CD4-positive, alpha-beta T cell treated with Interleukin-1 beta for 1 hour (primary cell): ENCODE measurements around the gene DHCR7.

ENCODE experiments used
- DNase-seq, 2 donors: peaks; one replicate each; pipeline ENCODE4 v3.0.0-alpha.2; 2020 to 2022

The DHCR7 gene

DNA sequence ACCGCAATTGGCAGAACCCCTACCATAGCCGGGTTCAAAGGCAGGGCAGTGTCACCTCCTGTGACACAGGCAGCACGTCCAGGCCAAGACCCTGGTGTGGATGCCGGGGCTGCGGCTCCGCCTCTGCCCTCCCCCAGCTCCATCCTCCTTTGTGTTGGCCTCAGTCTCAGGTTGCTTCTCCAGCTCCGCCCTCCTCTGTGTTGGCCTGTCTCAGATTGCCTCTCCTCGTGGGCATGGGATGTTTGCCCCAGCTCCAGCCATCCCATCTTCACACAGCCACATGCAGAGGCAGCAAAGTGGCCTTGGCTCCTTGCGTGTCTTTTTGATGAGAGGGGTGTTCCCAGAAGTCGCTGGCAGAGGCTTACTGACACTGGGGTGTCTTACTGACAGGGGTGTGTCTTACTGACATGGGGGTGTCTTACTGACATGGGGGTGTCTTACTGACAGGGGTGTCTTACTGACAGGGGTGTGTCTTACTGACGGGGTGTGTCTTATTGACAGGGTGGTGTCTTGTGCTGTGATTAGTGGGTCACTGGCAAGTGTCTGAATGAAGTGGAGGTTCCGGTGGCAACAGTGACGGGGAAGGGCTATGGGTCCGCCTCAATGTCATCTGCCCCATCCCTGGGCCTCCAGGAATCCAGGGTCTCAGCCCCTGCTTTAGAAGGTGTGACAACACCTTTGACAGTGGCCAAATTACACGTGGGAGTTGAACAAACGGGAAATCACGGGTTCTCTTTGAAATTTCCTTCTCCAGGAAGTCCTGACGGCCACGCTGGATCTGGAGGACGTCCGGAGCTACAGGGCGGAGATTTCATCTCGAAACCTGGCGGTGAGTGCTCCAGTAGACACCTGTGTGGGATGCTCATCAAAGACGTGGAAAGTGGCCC is 29.7 kb upstream of the DHCR7 start:
- no peak for DNase-seq

GRCh38 chr11:71476926-71477640 is 28.9 kb upstream of the DHCR7 start:
- DNase-seq: no peak

DNA sequence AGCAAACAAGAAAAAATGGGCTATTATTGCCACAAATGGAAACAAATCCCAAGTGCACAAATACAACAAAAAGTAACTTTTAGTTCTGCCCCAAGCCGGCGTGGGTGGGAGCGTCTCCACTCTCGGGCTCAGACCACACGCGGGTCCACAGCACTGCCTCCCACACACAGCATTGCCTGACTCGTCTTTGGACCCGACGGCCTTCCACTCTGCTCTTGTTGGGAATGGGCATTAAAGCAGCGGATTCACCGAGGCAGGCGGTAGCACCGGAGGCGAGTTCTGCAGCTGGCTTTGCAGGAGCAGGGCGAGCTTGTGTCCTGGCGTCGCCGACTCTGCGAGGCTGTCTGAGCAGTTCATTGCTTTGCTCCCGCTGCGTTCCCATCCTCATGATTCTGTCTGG is 27.8 kb upstream of the DHCR7 start:
- no peak for DNase-seq

DNA sequence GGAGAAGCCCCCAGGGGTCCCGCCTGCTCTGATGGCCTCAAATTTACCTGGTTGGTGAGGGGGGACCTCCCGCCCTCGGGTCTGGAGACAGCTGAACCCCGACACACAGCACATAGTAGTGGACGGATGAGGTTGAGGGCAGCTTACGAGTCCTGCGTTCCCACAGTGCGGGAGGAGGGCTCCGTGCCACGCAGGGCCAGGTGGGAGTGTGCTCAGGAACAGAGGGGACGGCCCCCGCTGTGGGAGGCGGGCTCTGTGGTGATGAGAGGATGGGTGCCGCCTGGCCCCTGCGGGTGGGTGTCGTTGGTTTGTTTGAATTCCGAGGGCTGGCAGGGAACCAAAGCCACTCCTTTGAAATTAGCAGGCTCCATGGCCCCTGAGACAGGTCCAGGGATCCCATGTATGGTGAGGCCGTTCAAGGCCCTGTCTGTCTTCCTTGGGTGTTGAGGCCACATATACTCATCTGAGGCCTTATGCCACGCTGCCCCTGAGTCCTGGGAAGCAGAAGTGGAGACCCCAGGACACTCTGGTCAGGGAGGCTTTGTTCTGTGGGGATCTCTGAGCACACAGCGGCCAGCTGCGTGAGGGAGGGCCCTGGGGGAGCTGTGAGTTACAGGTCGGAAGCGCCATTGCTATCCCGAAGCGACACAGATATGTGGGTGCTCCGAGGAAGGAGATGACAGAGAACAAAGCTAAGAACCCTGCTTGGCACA is 26.7 kb upstream of the DHCR7 start:
- no peak for DNase-seq

DNA sequence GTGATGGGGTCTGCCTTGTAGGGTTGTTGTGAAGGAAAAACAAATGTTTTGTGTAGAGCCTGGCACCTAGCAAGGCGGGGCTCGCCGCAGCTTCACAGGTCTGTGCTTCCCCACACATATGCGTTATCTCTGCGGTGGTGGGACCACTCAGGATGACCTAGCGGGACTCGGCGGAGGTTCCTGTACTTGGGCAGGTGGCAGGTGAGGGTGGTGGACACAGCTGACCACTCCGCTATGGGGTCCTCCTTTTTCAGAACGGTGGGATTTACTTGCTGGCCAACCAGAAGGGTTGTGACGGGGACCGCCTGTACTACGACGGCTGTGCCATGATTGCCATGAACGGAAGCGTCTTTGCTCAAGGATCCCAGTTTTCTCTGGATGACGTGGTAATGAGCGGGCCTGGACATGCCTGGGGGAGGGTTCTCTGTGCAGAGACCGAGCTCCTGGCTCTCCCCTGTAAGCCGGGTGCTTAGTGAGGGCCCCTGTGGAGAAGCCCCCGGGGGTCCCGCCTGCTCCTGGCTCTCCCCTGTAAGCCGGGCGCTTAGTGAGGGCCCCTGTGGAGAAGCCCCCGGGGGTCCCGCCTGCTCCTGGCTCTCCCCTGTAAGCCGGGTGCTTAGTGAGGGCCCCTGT is 26.1 kb upstream of the DHCR7 start:
- no peak for DNase-seq

GRCh38 chr11:71473793-71474080 is 25.5 kb upstream of the DHCR7 start:
- DNase-seq: no peak

DNA sequence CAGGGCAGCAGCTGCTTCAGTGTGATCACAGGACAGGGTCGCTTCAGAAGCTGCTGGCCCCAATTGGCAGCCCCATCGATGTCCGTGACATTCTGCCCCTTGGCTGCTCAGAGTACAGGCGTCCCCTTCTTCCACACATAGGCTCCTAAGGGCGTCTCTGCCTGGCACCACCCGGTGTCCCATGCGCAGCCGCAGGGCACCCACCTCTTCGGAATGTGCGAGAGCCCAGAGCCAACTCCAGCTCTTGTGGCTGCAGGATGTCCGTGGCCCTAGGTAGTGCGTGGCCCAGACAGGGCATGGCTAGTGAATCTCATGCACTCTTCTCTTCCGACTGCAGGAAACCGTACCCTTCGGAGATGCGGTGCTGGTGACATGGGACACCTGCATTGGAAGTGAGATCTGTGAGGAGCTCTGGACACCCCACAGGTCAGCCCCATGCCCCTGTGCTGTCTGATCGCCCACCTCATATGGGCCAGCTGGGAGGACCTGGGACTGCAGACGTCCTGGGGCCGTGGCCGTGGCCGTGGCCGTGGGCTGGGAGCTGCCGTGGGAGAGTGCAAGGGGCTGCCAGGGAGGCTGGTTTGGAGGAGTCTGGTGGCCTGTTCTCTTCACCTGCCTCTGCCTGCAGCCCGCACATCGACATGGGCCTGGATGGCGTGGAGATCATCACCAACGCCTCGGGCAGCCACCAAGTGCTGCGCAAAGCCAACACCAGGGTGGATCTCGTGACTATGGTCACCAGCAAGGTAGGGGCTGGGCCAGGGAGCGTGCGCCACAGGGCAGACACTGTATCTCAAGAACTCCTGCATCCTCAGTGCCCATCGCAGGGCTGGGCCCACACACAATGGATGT is 25.0 kb upstream of the DHCR7 start:
- no peak for DNase-seq

- DNase-seq: no peak
These were observed 24.2 kb upstream of the DHCR7 start for GRCh38 chr11:71472357-71472885.

GRCh38 chr11:71470946-71471345 is 22.8 kb upstream of the DHCR7 start:
- no peak for DNase-seq

GRCh38 chr11:71467164-71467563 is 19.0 kb upstream of the DHCR7 start:
- DNase-seq: no peak

DNA sequence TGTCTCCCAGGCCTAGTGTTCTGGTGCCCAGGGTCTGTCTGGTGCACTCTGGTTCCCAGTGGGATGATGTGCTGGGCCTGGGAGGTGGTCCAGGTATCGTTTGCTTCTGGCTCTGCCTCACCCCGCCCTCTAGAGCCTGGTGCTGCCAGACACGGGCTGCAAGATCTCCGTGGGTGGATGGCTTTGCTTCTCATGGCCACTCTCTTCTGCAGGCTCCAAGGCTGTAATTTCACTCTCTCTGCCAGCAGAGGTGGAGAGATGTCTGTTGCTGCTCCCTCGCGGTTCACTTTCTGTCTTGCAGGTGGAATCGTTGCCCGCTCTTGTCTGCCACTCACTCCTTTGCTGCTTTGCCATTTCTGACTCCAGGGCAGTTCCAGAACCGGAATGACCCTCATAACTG is 18.2 kb upstream of the DHCR7 start:
- no peak for DNase-seq

DNA sequence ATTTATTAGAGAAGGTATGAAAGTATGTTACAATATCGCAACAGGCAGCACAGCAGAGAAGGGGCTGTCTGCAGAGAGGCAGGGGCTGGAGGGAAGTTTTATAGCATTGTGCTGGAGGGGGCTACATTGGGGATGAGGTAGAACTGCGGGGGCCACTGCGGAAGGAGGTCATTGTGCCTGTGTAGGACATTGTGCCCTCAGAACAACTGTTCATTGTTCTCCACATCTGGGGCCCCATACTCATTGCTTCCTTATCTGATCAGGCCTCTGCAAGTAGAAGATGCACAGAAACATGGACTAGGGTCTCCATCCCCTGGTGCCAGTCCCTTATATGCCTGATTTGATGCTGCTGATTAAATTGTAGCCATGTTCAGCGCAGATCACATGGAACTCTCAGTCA is 16.9 kb upstream of the DHCR7 start:
- no peak for DNase-seq

DNA sequence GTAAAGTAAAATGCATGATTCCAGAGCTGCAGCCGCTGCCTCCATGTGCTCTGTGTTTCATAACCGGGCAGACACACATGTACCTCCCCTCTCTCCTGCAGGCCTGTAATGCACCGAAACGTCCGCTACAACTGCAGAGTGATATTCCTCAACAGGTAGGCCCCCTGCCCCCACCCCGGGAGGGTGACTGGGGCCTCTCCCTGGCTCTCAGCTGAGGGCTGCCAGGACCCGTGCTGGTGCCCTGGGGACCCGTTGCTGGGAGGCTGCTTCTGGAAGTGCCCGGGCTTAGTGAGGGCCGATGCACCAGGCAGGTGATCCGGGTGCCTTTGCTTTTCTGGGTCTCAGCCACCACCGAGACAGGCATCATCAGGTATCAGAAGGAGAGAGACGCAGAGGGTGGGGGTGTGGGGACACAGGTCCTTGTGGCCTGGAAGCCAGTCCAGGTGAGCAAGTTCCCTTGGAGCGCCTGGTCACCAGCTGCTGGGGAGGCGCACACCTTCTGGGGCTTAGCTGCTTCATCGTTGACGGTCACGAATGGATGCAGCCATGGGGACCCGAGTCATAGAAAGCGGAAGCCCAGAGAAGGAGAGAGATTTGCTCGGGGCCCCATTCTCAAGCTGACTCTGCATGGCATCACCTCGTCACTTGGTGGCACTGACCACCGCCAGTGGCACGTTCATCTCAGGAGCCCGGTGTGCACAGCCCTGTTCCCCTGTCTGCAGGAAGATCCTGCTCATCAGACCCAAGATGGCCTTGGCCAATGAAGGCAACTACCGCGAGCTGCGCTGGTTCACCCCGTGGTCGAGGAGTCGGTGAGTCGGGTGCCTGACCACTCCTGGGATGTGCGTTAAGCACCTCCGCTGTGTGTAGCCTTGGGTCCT is 15.4 kb upstream of the DHCR7 start:
- no peak for DNase-seq

DNA sequence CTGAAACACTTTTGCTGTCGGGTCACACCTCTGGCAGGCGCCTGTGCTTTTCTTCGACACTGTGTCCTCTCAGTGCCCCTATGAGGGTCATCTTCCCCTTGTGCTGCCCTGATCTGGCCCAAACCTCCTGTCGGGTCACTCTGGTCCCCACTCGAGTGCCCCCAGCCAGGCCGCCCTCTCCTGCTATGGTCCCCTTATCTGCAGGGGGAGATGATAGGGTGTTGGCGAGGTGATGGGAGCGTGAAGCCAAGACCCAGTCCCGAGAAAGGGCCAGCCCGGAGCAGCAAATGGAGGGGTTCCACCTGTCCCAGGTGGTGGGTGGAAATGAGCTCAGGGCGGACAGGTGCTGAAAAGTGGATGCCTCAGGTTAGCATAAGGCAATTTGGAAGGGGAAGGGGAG is 14.5 kb upstream of the DHCR7 start:
- DNase-seq: no peak

DNA sequence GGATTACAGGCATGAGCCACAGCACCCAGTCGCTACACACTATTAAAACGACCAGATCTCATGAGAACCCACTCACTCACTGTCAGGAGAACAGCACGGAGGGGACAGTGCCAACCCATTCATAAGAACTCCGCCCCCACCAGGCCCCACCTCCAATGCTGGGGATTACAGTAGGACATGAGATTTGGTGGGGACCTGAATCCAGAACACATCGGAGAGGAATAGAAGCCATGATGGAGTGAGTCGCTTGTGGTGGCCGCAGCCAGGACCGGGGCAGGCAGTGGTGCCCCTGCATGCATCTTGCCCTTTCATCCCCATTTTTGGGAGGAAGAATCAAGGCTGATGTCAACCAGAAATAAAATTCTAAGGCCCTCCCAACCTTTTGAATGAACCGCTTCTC is 13.5 kb upstream of the DHCR7 start:
- no peak for DNase-seq

DNA sequence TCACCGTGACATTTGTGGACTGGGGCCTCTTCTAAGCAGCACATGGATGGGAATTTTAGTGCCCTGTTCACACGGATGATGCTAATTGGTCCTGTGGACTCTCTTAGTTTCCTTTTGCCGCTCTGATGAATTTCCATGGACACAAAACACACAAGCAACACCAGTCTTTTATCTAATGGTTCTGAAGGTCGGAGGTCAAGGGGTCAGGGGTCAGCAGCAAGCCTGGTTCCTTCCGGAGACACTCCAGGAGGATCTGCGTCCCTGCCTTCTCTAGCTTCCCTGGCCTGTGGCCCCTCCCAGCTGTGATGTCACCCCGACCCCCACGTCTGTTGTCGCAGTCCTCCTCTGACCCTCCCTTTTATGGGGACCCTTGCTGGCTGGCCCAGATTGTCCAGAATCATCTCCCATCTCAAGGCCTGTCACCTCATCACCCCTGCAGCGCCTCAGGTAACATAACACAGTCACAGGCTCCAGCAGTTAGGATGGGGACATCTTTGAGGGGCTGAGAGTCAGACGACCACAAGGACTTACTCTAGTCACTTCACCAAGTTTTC is 11.7 kb upstream of the DHCR7 start:
- no peak for DNase-seq

- DNase-seq: no peak
These were observed 11.0 kb upstream of the DHCR7 start for GRCh38 chr11:71459076-71459766.

- no peak for DNase-seq
These were observed 10.2 kb upstream of the DHCR7 start for GRCh38 chr11:71458146-71459070.

DNA sequence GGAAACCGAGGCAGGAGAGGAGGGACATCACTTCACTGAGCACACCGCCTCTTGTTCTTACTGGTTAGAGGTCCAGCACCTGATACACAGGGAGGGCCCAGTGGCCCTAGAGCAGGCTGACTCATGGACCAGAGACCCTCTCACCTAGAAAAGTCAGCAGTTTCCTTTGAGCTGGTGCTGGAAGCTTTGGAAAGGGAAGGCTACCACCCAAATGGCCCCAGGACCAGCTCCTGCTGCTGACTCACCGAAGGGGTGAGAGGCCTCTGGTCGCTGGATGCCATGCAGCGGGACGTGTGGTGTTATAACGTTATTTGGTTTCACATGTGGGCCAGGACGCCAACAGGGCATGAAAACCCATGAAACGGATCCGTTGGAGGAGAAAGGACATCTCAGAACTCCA is 8.6 kb upstream of the DHCR7 start:
- no peak for DNase-seq
